ENCODE measurements around the gene FBXO41. TPM values are rescaled to one million over a fixed set of nuclear protein-coding genes. Genes with fewer than 3 reads are reported as not detected.
A peak's percentile ranks its signal among the peaks of the same experiment; 100 is the strongest.

FBXO41 gene
- total and polyA plus RNA-seq, 2 donors (not counting 3 experiments of a cell fraction or from before 2014, with no cell fraction given) = 0.88 to 1.5 TPM

GRCh38 chr2:73233154-73233931 lies 50.9 kb downstream of the FBXO41 start, which contains the start of gene PRADC1:
PRADC1 (minus strand) TSS chr2:73233239; CDS start chr2:73233160, 79 bp downstream.
- intact Hi-C loops (cut with micrococcal nuclease) (loop anchor here (1.0 to 5.0 kb wide), 3 partner anchors 19 to 904 kb away; partner anchors contain the start of genes SFXN5 and SMYD5), dilution Hi-C loops (cut with MboI; ENCODE audit: extremely low pct_ligation_motif_present, low sequenced_read_pairs) (no loop called here)
- peak within 1 kb of the TSS; percentile 94 for H2AFZ ChIP-seq (ENCODE audit: low read depth, low read length)
- peaks cover under 1 to 3% of the 10 kb centered on the region in 2 experiments for H3K36me3 ChIP-seq (ENCODE audit: control insufficient read depth in 2 of 2, extremely low read depth in 1 of 2, insufficient read depth in 2 of 2, low read length in 2 of 2)
- ChIA-PET POLR2A (interaction anchor here (1.1 kb wide), 1 partner anchor 20 kb away, joined by 3 read pairs; the partner anchor contains the start of gene SMYD5), CTCF (interaction anchor here (0.8 to 2.8 kb wide), 7 partner anchors 9 to 1934 kb away, joined by 3 to 19 read pairs (median 3); no protein-coding TSS in a partner anchor)
- H3K4me3 ChIP-seq (replicated peaks in 1 of 3; ENCODE audit: insufficient read depth in 1 of 3, low read depth in 1 of 3, low read length in 3 of 3) = peak within 1 kb of the TSS; percentile 76 to 90 (median 85)
- peaks cover 21% of the 10 kb centered on the region for H3K4me1 ChIP-seq (ENCODE audit: control insufficient read depth, extremely low read depth, insufficient read depth, low read length)
- no peaks in the 10 kb centered on the region for H3K27me3 ChIP-seq (ENCODE audit: control insufficient read depth in 2 of 2, insufficient read depth in 2 of 2, low read length in 2 of 2)
- peak within 1 kb of the TSS; percentile 85 for H3K9ac ChIP-seq (replicated peaks; ENCODE audit: extremely low read depth, insufficient read depth, low read length)
- peaks cover 42% of the 10 kb centered on the region for H3K79me2 ChIP-seq (ENCODE audit: control insufficient read depth, insufficient read depth, low read length)
- H3K27ac ChIP-seq (ENCODE audit: insufficient read depth, low read depth, low read length) = peak within 1 kb of the TSS; percentile 84
- TF ChIP-seq POLR2AphosphoS5 (IDR thresholded peaks at IDR 0.05; ENCODE audit: insufficient read depth, low read depth, low read length) = peak; percentile 54
- no peak for TF ChIP-seq JUN (IDR thresholded peaks at IDR 0.05; ENCODE audit: borderline replicate concordance, insufficient read depth, insufficient read length, low read depth)
- H3K4me2 ChIP-seq (ENCODE audit: insufficient read depth, low read length) = peak within 1 kb of the TSS; percentile 97
- BruUV-seq (replicated peaks) = no TSS peak
- DNase-seq (ENCODE audit: low read depth, low spot score) (peak; percentile 100), FAIRE-seq (peak; percentile 100)
- H4K20me1 ChIP-seq (replicated peaks; ENCODE audit: control insufficient read depth, extremely low read depth, insufficient read depth, low read length) = no peaks in the 10 kb centered on the region
- H3K9me1 ChIP-seq (replicated peaks; ENCODE audit: control insufficient read depth, extremely low read depth, insufficient read depth, low read length) = no peaks in the 10 kb centered on the region
- H3K9me3 ChIP-seq (replicated peaks; ENCODE audit: control insufficient read depth, insufficient read depth, low read length) = no peaks in the 10 kb centered on the region

- dilution Hi-C loops (cut with MboI; ENCODE audit: extremely low pct_ligation_motif_present, low sequenced_read_pairs) = no loop called here
- ChIA-PET CTCF (interaction anchor here (0.8 to 2.8 kb wide), 4 partner anchors 20 to 1933 kb away, joined by 3 to 19 read pairs (median 3); no protein-coding TSS in a partner anchor), POLR2A (interaction anchor here (1.1 kb wide), 1 partner anchor 19 kb away, joined by 3 read pairs; the partner anchor contains the start of gene SMYD5)
- peak overlapping the region; percentile 53 for H3K27ac ChIP-seq (ENCODE audit: insufficient read depth, low read depth, low read length)
- TSS peak; percentile 2 for BruUV-seq (replicated peaks)
- peak overlapping the region; percentile 32 to 74 (median 49) for H3K4me3 ChIP-seq (replicated peaks in 1 of 3; ENCODE audit: insufficient read depth in 1 of 3, low read depth in 1 of 3, low read length in 3 of 3)
- intact Hi-C loops (cut with micrococcal nuclease) = loop anchor here (1.0 to 5.0 kb wide), 3 partner anchors 18 to 905 kb away; partner anchors contain the start of genes SFXN5 and SMYD5
- H3K9me1 ChIP-seq (replicated peaks; ENCODE audit: control insufficient read depth, extremely low read depth, insufficient read depth, low read length) = no peaks in the 10 kb centered on the region
- H4K20me1 ChIP-seq (replicated peaks; ENCODE audit: control insufficient read depth, extremely low read depth, insufficient read depth, low read length) = no peaks in the 10 kb centered on the region
- DNase-seq (ENCODE audit: low read depth, low spot score) (peak; percentile 18), FAIRE-seq (no peak)
- peaks cover 0 to 3% of the 10 kb centered on the region in 2 experiments for H3K36me3 ChIP-seq (ENCODE audit: control insufficient read depth in 2 of 2, extremely low read depth in 1 of 2, insufficient read depth in 2 of 2, low read length in 2 of 2)
- H3K79me2 ChIP-seq (ENCODE audit: control insufficient read depth, insufficient read depth, low read length) = peaks cover 35% of the 10 kb centered on the region
- peak overlapping the region; percentile 63 for H3K9ac ChIP-seq (replicated peaks; ENCODE audit: extremely low read depth, insufficient read depth, low read length)
- peak overlapping the region; percentile 76 for H3K4me2 ChIP-seq (ENCODE audit: insufficient read depth, low read length)
- peak overlapping the region; percentile 74 for H2AFZ ChIP-seq (ENCODE audit: low read depth, low read length)
- H3K4me1 ChIP-seq (ENCODE audit: control insufficient read depth, extremely low read depth, insufficient read depth, low read length) = peaks cover 21% of the 10 kb centered on the region
- H3K9me3 ChIP-seq (replicated peaks; ENCODE audit: control insufficient read depth, insufficient read depth, low read length) = no peaks in the 10 kb centered on the region
- no peaks in the 10 kb centered on the region for H3K27me3 ChIP-seq (ENCODE audit: control insufficient read depth in 2 of 2, insufficient read depth in 2 of 2, low read length in 2 of 2)
- TF ChIP-seq MAX (IDR thresholded peaks at IDR 0.05; ENCODE audit: insufficient read depth, insufficient read length) = no peak
- no peak for TF ChIP-seq POLR2AphosphoS5 (IDR thresholded peaks at IDR 0.05; ENCODE audit: insufficient read depth, low read depth, low read length)
- no peak for TF ChIP-seq EZH2 (IDR thresholded peaks at IDR 0.05; ENCODE audit: borderline replicate concordance, low read depth, low read length, severe bottlenecking)
- TF ChIP-seq CTCF (IDR thresholded peaks at IDR 0.05; ENCODE audit: extremely low read depth in 1 of 2, insufficient read depth in 1 of 2, low read depth in 1 of 2, low read length in 2 of 2) = peak in 1 of 2 donors; percentile 7
Measured at GRCh38 chr2:73232403-73233153, 51.7 kb downstream of the FBXO41 start.
